Tongue (tissue), 2 donors: Measurements from ENCODE around the gene NUDT4B. TPM values are rescaled to one million over a fixed set of nuclear protein-coding genes. Genes with fewer than 3 reads are reported as not detected.

Experiments used
- small RNA-seq: library from RNA; depleted of rRNA; stranded (forward); fragments of <200 nt; gene quantifications from one replicate; pipeline ENCODE3, GENCODE V24; 2014; ENCODE audit warnings: low replicate concordance
- total RNA-seq: library from RNA; depleted of rRNA; stranded (reverse); fragments of >200 nt; gene quantifications from one replicate; pipeline ENCODE4 v1.2.3, GENCODE V29; 2014

Gene NUDT4B
- total RNA-seq, 1 donor from 2014 or later, result 54.2 TPM

Small RNAs within 50 kb of the gene (small RNA-seq; reads per million reads assigned to genes)
- gene RNU6-1171P, result not detected

Other genes starting within 250 kb of the NUDT4B start
- 39.2 TPM for gene NBPF14, start 152.8 kb upstream of the NUDT4B start, total RNA-seq
- gene PDE4DIP, start 95.7 kb downstream of the NUDT4B start, total RNA-seq, result 1,550 TPM